Keratinocyte (primary cell): ENCODE data around the gene SLC25A43. TPM values are rescaled to one million over a fixed set of nuclear protein-coding genes. Genes with fewer than 3 reads are reported as not detected.

ENCODE experiments used
- DNase-seq: peaks from one replicate; pipeline ENCODE4 v3.0.0-alpha.2; 2011; ENCODE audit warnings: low read depth, missing footprints, low spot score
- FAIRE-seq: peaks from 2 replicates; lab custom pipeline; 2011; peaks lifted over from hg19 to GRCh38; lab: Jason Lieb, UNC
- H2AFZ ChIP-seq: 2 replicates; pipeline ENCODE4 v1.6.0; 2012; ENCODE audit warnings: low read length, control low read depth, inconsistent platforms; ENCODE audit not compliant: control insufficient read depth
- H3K27ac ChIP-seq: 2 replicates; pipeline ENCODE4 v1.5.1; 2011; ENCODE audit warnings: low read length; ENCODE audit not compliant: control insufficient read depth, insufficient read depth
- H3K27me3 ChIP-seq: 3 replicates; pipeline ENCODE4 v1.6.0; 2011; ENCODE audit warnings: low read length; ENCODE audit not compliant: control insufficient read depth, insufficient read depth; ENCODE audit errors: extremely low read depth
- H3K36me3 ChIP-seq, 2 experiments: 2 replicates in 1 of 2; 3 replicates in 1 of 2; pipeline ENCODE4 v1.5.1; 2011; ENCODE audit warnings: low read length in 2 of 2, mild to moderate bottlenecking in 1 of 2; ENCODE audit not compliant: control insufficient read depth in 2 of 2, insufficient read depth in 2 of 2; ENCODE audit errors: extremely low read depth in 1 of 2
- H3K4me1 ChIP-seq: 3 replicates; pipeline ENCODE4 v1.5.1; 2011; ENCODE audit warnings: low read length; ENCODE audit not compliant: control insufficient read depth, insufficient read depth; ENCODE audit errors: extremely low read depth
- H3K4me2 ChIP-seq: 3 replicates; pipeline ENCODE4 v1.6.0; 2011; ENCODE audit warnings: low read depth, low read length; ENCODE audit not compliant: control insufficient read depth, insufficient read depth; ENCODE audit errors: extremely low read depth
- H3K4me3 ChIP-seq, 3 experiments: fragments of 200-600 bp in 1 of 3; sonication (generic) in 1 of 3; 2 replicates in 2 of 3; 3 replicates in 1 of 3; pipeline ENCODE4 v1.5.1; 2011 to 2016; ENCODE audit warnings: low read length in 3 of 3, mild to moderate bottlenecking in 3 of 3, control low read depth in 2 of 3, inconsistent platforms in 1 of 3, low read depth in 1 of 3, mixed read lengths in 1 of 3, mixed run types in 1 of 3, moderate library complexity in 1 of 3; ENCODE audit not compliant: control insufficient read depth in 2 of 3, insufficient read depth in 2 of 3; ENCODE audit errors: extremely low read depth in 1 of 3
- H3K79me2 ChIP-seq: 2 replicates; pipeline ENCODE4 v1.6.0; 2012; ENCODE audit warnings: low read length; ENCODE audit not compliant: control insufficient read depth, insufficient read depth
- H3K9ac ChIP-seq: 3 replicates; pipeline ENCODE4 v1.6.0; 2011; ENCODE audit warnings: low read length; ENCODE audit not compliant: control insufficient read depth, insufficient read depth; ENCODE audit errors: extremely low read depth
- H3K9me1 ChIP-seq: 3 replicates; pipeline ENCODE4 v1.6.0; 2011; ENCODE audit warnings: low read length; ENCODE audit not compliant: control insufficient read depth, insufficient read depth; ENCODE audit errors: extremely low read depth
- H3K9me3 ChIP-seq: 2 replicates; pipeline ENCODE4 v1.5.1; 2012; ENCODE audit warnings: low read depth, low read length; ENCODE audit not compliant: control insufficient read depth
- H4K20me1 ChIP-seq: 3 replicates; pipeline ENCODE4 v1.6.0; 2011; ENCODE audit warnings: low read length; ENCODE audit not compliant: control insufficient read depth, insufficient read depth; ENCODE audit errors: extremely low read depth
- CTCF ChIP-seq, 3 experiments: IDR thresholded peaks in 1 of 3; conservative IDR thresholded peaks in 1 of 3; optimal IDR thresholded peaks in 1 of 3; 2 replicates in 2 of 3; 3 replicates in 1 of 3; pipeline versions ENCODE3 to v1.5.1; 2011; ENCODE audit warnings: low read length in 3 of 3, mild to moderate bottlenecking in 3 of 3, moderate library complexity in 2 of 3, control low read depth in 1 of 3, inconsistent platforms in 1 of 3; ENCODE audit not compliant: insufficient read depth in 2 of 3; ENCODE audit errors: extremely low read depth in 1 of 3
- EZH2 ChIP-seq: IDR thresholded peaks from one replicate; pipeline ENCODE4 v1.6.1; 2012; ENCODE audit warnings: inconsistent platforms, mild to moderate bottlenecking, low read length, moderate library complexity
- dilution Hi-C: fragments of 300-500 bp; cut with MboI; formaldehyde crosslinking; loops from one replicate; pipeline ENCODE4 v1.7.0; 2020; ENCODE audit warnings: low sequenced_read_pairs; ENCODE audit not compliant: extremely low pct_ligation_motif_present
- polyA plus RNA-seq, 5 experiments: library from polyadenylated mRNA; depleted of rRNA in 3 of 5; stranded (reverse) in 3 of 5; stranded (forward) in 1 of 5; unstranded in 1 of 5; fragments of >200 nt; gene quantifications; 1 replicate in 1 of 5; 2 replicates in 3 of 5; 3 replicates in 1 of 5; pipeline versions ENCODE4 v1.2.1 to v1.2.3, GENCODE V29; 2011 to 2012; ENCODE audit warnings: missing spikeins in 2 of 5, low read depth in 1 of 5, low replicate concordance in 1 of 5

The SLC25A43 gene
- polyA plus RNA-seq, 1 donor (not counting 4 experiments of a cell fraction or from before 2014, with no cell fraction given): 23.0 TPM

DNA sequence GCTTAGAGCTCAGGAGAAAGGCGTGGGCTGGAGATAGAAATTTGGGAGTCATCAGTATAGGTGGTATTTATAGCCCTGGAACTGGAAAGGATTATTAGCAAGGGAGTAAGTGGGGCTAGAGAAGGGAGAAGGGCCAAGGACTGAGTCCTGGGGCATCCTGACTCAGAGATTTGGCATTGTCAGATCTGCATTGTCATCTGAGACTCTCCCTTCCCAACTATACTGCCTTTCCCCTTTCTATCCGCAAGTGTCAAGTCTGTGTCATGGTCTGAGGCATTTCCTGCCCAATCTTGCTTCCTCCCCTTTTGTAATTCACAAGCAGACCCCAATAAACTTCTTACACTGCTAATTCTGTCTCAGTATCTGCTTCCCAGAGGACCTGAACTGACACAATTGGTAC is 24.4 kb upstream of the SLC25A43 start:
- peak; percentile 95 for FAIRE-seq
- no peaks in the 10 kb centered on the region for H3K36me3 ChIP-seq
- peak overlapping the region; percentile 31 for H3K4me2 ChIP-seq
- TF ChIP-seq CTCF (optimal IDR thresholded peaks at IDR 0.05 in 1 of 3, IDR thresholded peaks at IDR 0.05 in 1 of 3, conservative IDR thresholded peaks at IDR 0.05 in 1 of 3; ENCODE audit: extremely low read depth in 1 of 3, insufficient read depth in 2 of 3, low read length in 3 of 3) (no peak), EZH2 (no peak)
- peak; percentile 7 for DNase-seq
- no peaks in the 10 kb centered on the region for H3K79me2 ChIP-seq
- H3K4me1 ChIP-seq: peaks cover 15% of the 10 kb centered on the region
- H2AFZ ChIP-seq: no peak overlapping the region
- no peaks in the 10 kb centered on the region for H3K9me1 ChIP-seq
- H3K27me3 ChIP-seq: no peaks in the 10 kb centered on the region
- no peak overlapping the region for H3K9ac ChIP-seq
- H3K27ac ChIP-seq: peak overlapping the region; percentile 4
- H3K9me3 ChIP-seq: no peaks in the 10 kb centered on the region
- no peaks in the 10 kb centered on the region for H4K20me1 ChIP-seq
- dilution Hi-C loops: no loop called here
- no peak overlapping the region for H3K4me3 ChIP-seq

DNA sequence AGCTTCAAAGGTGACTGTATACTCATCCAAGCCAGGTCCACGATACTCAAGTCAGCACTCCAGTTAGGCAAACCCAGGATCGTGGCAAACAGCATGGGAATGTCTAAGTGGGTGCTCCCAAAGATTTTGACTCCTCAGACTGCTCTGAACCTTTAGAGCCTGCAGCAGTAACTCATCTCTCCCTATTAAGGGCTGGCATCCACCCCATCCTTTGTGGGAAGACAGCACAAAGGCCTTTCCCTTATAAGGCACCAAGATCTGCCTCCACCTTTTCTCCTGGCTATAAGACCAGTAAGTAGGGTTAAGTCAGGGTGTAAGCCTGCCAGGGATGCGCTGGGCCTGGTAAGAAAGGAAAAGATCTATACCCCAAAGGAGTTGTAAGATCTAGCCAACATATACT is 23.6 kb upstream of the SLC25A43 start:
- H3K4me2 ChIP-seq: no peak overlapping the region
- FAIRE-seq: peak; percentile 51
- H3K9me1 ChIP-seq: no peaks in the 10 kb centered on the region
- no peak overlapping the region for H2AFZ ChIP-seq
- no peak overlapping the region for H3K9ac ChIP-seq
- TF ChIP-seq EZH2 (no peak), CTCF (optimal IDR thresholded peaks at IDR 0.05 in 1 of 3, IDR thresholded peaks at IDR 0.05 in 1 of 3, conservative IDR thresholded peaks at IDR 0.05 in 1 of 3; ENCODE audit: extremely low read depth in 1 of 3, insufficient read depth in 2 of 3, low read length in 3 of 3) (no peak)
- DNase-seq: no peak
- peaks cover 15% of the 10 kb centered on the region for H3K4me1 ChIP-seq
- H3K4me3 ChIP-seq: no peak overlapping the region
- H4K20me1 ChIP-seq: no peaks in the 10 kb centered on the region
- no peaks in the 10 kb centered on the region for H3K27me3 ChIP-seq
- dilution Hi-C loops: no loop called here
- no peaks in the 10 kb centered on the region for H3K9me3 ChIP-seq
- H3K27ac ChIP-seq: no peak overlapping the region
- H3K79me2 ChIP-seq: no peaks in the 10 kb centered on the region
- no peaks in the 10 kb centered on the region for H3K36me3 ChIP-seq
